OCI-LY3 (cell line): ENCODE measurements around the gene PKHD1.

ENCODE experiments used
- EZH2phosphoT487 ChIP-seq: fragments of 200-600 bp; shearing (Covaris generic); IDR thresholded peaks from 2 replicates; pipeline ENCODE4 v1.6.1; 2018; ENCODE audit warnings: antibody characterized with exemption, mixed run types, low read depth
- TF ChIP-seq, protein P1 (sequence below): fragments of 200-600, 300-600 bp; sonication (generic); IDR thresholded peaks from 2 replicates; pipeline ENCODE4 v1.5.1; 2014; ENCODE audit warnings: antibody characterized with exemption, low read length, low read depth

DNA sequence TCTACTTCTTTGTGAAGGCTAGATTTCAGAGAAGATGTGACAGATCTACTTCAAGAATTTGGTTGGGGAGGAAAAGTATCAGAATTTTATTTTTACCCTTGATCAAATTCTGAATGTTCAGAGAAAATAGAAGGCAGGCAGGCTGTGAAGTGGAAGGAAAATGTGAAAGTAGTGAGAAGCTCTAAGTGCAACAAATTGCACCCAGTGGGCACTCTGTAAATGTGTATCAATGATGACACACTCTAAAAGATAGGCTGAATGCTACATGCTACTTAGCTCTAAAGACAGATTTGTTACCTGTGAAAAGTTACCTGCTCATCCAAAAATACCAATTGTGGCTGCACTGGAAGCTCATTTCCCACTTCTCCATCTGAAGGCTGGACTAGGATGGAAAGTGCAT lies 438.6 kb downstream of the PKHD1 start:
- TF ChIP-seq, protein P1, sequence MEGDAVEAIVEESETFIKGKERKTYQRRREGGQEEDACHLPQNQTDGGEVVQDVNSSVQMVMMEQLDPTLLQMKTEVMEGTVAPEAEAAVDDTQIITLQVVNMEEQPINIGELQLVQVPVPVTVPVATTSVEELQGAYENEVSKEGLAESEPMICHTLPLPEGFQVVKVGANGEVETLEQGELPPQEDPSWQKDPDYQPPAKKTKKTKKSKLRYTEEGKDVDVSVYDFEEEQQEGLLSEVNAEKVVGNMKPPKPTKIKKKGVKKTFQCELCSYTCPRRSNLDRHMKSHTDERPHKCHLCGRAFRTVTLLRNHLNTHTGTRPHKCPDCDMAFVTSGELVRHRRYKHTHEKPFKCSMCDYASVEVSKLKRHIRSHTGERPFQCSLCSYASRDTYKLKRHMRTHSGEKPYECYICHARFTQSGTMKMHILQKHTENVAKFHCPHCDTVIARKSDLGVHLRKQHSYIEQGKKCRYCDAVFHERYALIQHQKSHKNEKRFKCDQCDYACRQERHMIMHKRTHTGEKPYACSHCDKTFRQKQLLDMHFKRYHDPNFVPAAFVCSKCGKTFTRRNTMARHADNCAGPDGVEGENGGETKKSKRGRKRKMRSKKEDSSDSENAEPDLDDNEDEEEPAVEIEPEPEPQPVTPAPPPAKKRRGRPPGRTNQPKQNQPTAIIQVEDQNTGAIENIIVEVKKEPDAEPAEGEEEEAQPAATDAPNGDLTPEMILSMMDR = no peak
- TF ChIP-seq EZH2phosphoT487 = no peak
